GM19238 (cell line): ENCODE data around the gene LRRC8B.
"Not testable (repeated sequence)": the region's sequence is repeated elsewhere in the genome, so short reads cannot be mapped to it uniquely, and the experiment has no call there.

ENCODE experiments used
- DNase-seq: peaks from one replicate; pipeline ENCODE4 v3.0.0; 2011; ENCODE audit warnings: low spot score; ENCODE audit not compliant: insufficient read length

Gene LRRC8B

GRCh38 chr1:89607586-89608318 is 83.1 kb downstream of the LRRC8B start:
- DNase-seq: no peak

- DNase-seq: no peak
Measured at GRCh38 chr1:89608319-89608983, 83.8 kb downstream of the LRRC8B start.

GRCh38 chr1:89608984-89609725 is 84.5 kb downstream of the LRRC8B start:
- DNase-seq: no peak

GRCh38 chr1:89609781-89610456 is 85.3 kb downstream of the LRRC8B start:
- no peak for DNase-seq

- no peak for DNase-seq
Measured at GRCh38 chr1:89610457-89611011, 85.9 kb downstream of the LRRC8B start.

- peak; percentile 47 for DNase-seq
Measured at GRCh38 chr1:89611721-89612120, 87.1 kb downstream of the LRRC8B start.

GRCh38 chr1:89613928-89614327 is 89.3 kb downstream of the LRRC8B start:
- no peak for DNase-seq

GRCh38 chr1:89615676-89616598 is 91.3 kb downstream of the LRRC8B start:
- no peak for DNase-seq

- no peak for DNase-seq
Measured at GRCh38 chr1:89616844-89617627, 92.4 kb downstream of the LRRC8B start.

- DNase-seq: no peak
Measured at GRCh38 chr1:89620664-89621063, 96.0 kb downstream of the LRRC8B start.

GRCh38 chr1:89622895-89623294 is 98.3 kb downstream of the LRRC8B start:
- no peak for DNase-seq

- no peak for DNase-seq
Measured at GRCh38 chr1:89624314-89624713, 99.7 kb downstream of the LRRC8B start.

- no peak for DNase-seq
Measured at GRCh38 chr1:89624715-89625323, 100.2 kb downstream of the LRRC8B start.

- DNase-seq: no peak
Measured at GRCh38 chr1:89627596-89627962, 103.0 kb downstream of the LRRC8B start.

GRCh38 chr1:89629146-89629545 is 104.5 kb downstream of the LRRC8B start:
- DNase-seq: no peak

GRCh38 chr1:89629600-89629999 is 105.0 kb downstream of the LRRC8B start:
- not testable (repeated sequence) for DNase-seq

GRCh38 chr1:89630048-89630447 is 105.4 kb downstream of the LRRC8B start:
- DNase-seq: no peak

GRCh38 chr1:89631816-89632656 is 107.4 kb downstream of the LRRC8B start:
- no peak for DNase-seq
